Astrocyte of the cerebellum (primary cell): ENCODE measurements around the gene FMO3.
A peak's percentile ranks its signal among the peaks of the same experiment; 100 is the strongest.

Experiments
- DNase-seq: peaks from one replicate; pipeline ENCODE4 v3.0.0-alpha.2; 2011; ENCODE audit warnings: low read depth
- H3K4me3 ChIP-seq: 2 replicates; pipeline ENCODE4 v1.5.1; 2011; ENCODE audit warnings: mild to moderate bottlenecking, low read depth, low read length, moderate library complexity
- in situ Hi-C: cut with HindIII; loops from 2 replicates; pipeline ENCODE4 v1.10.0; 2017; ENCODE audit warnings: low sequenced_read_pairs
- TF ChIP-seq, protein P1 (sequence below): IDR thresholded peaks from 2 replicates; pipeline ENCODE4 v1.5.1; 2012; ENCODE audit warnings: low read length, low read depth, moderate library complexity, mild to moderate bottlenecking; ENCODE audit errors: missing control alignments

The FMO3 gene

DNA sequence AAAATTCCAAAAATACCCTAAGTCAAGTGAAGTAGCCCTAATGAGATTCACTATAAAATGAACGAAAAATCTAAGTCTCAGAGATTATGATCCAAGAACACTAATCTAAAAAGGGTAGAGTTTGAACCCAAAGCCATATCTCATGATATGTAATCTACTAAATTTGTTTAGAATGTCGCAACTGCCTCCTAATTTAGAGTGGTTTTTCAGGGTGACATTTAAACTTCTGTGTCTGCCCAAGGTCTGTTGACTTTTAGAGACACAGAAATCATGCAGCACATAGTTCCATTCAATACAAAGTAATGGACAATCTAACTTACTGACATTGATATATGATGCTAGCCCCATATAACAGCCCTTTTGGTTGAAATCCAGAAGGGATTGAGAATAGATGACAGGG lies 28.9 kb downstream of the FMO3 start:
- H3K4me3 ChIP-seq: no peak overlapping the region
- no peak for DNase-seq
- TF ChIP-seq, protein P1, sequence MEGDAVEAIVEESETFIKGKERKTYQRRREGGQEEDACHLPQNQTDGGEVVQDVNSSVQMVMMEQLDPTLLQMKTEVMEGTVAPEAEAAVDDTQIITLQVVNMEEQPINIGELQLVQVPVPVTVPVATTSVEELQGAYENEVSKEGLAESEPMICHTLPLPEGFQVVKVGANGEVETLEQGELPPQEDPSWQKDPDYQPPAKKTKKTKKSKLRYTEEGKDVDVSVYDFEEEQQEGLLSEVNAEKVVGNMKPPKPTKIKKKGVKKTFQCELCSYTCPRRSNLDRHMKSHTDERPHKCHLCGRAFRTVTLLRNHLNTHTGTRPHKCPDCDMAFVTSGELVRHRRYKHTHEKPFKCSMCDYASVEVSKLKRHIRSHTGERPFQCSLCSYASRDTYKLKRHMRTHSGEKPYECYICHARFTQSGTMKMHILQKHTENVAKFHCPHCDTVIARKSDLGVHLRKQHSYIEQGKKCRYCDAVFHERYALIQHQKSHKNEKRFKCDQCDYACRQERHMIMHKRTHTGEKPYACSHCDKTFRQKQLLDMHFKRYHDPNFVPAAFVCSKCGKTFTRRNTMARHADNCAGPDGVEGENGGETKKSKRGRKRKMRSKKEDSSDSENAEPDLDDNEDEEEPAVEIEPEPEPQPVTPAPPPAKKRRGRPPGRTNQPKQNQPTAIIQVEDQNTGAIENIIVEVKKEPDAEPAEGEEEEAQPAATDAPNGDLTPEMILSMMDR: no peak
- in situ Hi-C loops: no loop called here

DNA sequence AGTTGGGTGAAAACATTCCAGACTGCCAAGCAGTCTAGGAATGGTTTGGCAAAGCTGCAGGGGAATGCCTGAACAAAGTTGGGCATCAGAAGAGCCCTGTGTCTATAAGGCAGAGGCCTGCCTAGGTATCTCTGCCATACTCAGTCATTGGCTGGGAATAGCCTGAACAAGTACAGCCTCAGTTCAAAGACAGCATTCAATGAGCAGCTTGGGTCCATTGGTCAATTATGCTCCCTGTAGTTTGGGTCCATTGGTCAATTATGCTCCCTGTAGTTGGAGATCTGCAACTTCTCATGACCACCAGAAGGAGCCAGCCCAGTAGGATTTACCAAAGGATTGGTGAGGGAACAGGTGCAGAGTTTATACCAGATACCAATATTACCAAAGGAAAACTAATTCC lies 31.6 kb downstream of the FMO3 start:
- DNase-seq: no peak
- H3K4me3 ChIP-seq: no peak overlapping the region
- TF ChIP-seq, protein P1: no peak
- in situ Hi-C loops: no loop called here

DNA sequence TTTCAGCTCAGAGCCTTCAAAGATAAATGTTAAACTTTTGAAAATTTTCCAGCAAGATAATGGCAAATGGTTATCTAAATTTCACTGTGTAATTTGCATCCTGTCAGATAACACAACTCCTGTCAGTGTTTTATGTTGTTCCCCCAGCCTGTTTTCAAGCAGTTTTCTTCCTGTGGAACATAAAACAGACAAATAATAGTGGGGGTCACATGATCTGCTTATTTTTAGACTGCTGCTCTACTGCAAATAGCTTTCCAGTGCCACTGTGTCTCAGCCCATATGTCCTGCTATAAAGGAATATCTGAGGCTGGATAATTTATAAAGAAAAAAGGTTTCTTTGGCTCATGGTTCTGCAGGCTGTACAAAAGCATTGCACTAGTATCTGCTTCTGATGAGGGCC lies 32.2 kb downstream of the FMO3 start:
- TF ChIP-seq, protein P1: no peak
- no peak overlapping the region for H3K4me3 ChIP-seq
- no peak for DNase-seq
- in situ Hi-C loops: no loop called here

DNA sequence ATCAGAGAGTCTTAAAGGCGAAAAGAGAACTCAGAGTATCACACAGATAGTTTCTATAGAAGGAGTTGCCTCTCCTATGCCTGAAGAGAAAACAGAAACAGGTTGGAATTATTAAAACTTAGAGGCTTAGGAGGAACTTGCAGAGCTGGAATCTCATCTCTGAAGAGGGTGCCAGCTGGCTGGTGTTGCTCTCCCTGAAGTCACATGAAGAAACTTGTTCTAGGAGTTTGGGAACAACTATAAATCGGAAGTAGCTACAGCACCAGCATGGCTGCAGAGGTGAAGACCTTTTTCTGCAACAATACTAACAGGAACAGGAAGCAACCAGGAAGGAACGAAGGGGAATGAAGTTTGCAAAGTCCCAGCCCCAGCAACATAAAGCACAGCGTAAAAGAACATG lies 35.8 kb downstream of the FMO3 start:
- H3K4me3 ChIP-seq: no peak overlapping the region
- TF ChIP-seq, protein P1: no peak
- no peak for DNase-seq
- in situ Hi-C loops: loop anchor here (5.0 kb wide), 1 partner anchor 101 kb away; no protein-coding TSS in a partner anchor

DNA sequence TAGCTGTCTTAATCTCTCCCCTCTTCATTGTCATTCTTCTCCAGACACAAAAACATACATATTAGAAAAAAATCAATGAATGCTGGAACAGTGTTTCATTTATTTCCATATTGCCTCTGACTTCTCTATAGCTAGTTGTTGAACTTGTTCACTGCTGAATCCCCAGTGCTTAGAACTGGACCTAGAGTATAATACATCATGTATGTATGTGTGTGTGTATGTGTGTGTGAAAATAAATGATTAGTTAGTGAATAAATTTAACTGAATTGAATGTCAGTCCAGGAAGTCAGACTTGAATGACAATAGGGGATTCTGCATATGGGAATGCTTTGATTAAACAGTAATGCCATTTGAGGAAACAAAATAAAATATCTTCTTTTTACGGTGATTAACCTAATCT lies 36.4 kb downstream of the FMO3 start:
- TF ChIP-seq, protein P1: no peak
- no peak for DNase-seq
- in situ Hi-C loops: loop anchor here (5.0 kb wide), 1 partner anchor 100 kb away; no protein-coding TSS in a partner anchor
- H3K4me3 ChIP-seq: no peak overlapping the region

DNA sequence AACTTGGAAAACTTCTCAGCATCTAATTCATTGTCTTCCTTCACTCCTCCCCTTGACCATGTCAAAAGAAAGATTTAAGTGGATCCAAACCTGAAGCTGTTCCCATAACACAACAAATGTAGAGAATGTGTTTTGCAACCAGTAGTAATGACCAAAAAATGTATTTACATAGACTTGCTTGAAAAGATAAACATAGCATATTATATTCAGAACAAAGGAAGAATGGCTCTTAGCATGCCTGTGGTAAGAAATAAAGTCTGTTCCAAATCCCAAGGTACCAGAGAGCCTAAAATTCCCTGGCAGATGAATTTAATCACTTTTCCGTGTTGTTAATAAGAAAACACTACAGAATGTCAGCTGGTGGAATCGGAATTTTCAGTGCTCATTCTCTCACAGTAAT lies 36.8 kb downstream of the FMO3 start:
- TF ChIP-seq, protein P1: no peak
- H3K4me3 ChIP-seq: no peak overlapping the region
- in situ Hi-C loops: loop anchor here (5.0 kb wide), 1 partner anchor 100 kb away; no protein-coding TSS in a partner anchor
- peak; percentile 95 for DNase-seq
